KMS-11 (cell line): ENCODE results near the gene OR2T6.
"Not testable (repeated sequence)": the region's sequence is repeated elsewhere in the genome, so short reads cannot be mapped to it uniquely, and the experiment has no call there.

ENCODE experiments used
- H2AFZ ChIP-seq: fragments of 200-600 bp; sonication (generic); 2 replicates; pipeline ENCODE4 v1.6.1; 2016; ENCODE audit warnings: antibody characterized with exemption, mixed run types, low read depth
- H3K27ac ChIP-seq: fragments of 200-600 bp; sonication (generic); 2 replicates; pipeline ENCODE4 v1.6.1; 2016; ENCODE audit warnings: mild to moderate bottlenecking, mixed run types
- H3K27me3 ChIP-seq: fragments of 200-600 bp; sonication (generic); 2 replicates; pipeline ENCODE4 v1.6.1; 2017; ENCODE audit warnings: mild to moderate bottlenecking, low read depth, mixed run types, moderate library complexity; ENCODE audit not compliant: insufficient read depth
- H3K36me3 ChIP-seq: fragments of 200-600 bp; sonication (generic); 2 replicates; pipeline ENCODE4 v1.6.1; 2017; ENCODE audit warnings: mild to moderate bottlenecking, mixed run types; ENCODE audit not compliant: insufficient read depth
- H3K4me1 ChIP-seq: fragments of 200-600 bp; sonication (generic); 2 replicates; pipeline ENCODE4 v1.6.1; 2016; ENCODE audit warnings: mild to moderate bottlenecking, low read depth, mixed run types; ENCODE audit not compliant: poor library complexity, severe bottlenecking
- H3K4me2 ChIP-seq: fragments of 200-600 bp; sonication (generic); 2 replicates; pipeline ENCODE4 v1.7.0; 2016; ENCODE audit warnings: mild to moderate bottlenecking, mixed run types
- H3K4me3 ChIP-seq: fragments of 200-600 bp; sonication (generic); IDR thresholded peaks from 2 replicates; pipeline ENCODE4 v1.6.1; 2017; ENCODE audit warnings: low read depth, low read length, mixed read lengths; ENCODE audit not compliant: insufficient read depth
- H3K79me2 ChIP-seq: fragments of 200-600 bp; sonication (generic); 2 replicates; pipeline ENCODE4 v1.6.1; 2016; ENCODE audit warnings: low read depth, mixed run types; ENCODE audit not compliant: insufficient read depth
- H3K9ac ChIP-seq: fragments of 200-600 bp; sonication (generic); 2 replicates; pipeline ENCODE4 v1.6.1; 2016; ENCODE audit warnings: mild to moderate bottlenecking, mixed run types
- H4K20me1 ChIP-seq: fragments of 200-600 bp; sonication (generic); 2 replicates; pipeline ENCODE4 v1.6.1; 2016; ENCODE audit warnings: mild to moderate bottlenecking, mixed run types; ENCODE audit not compliant: insufficient read depth
- TF ChIP-seq, protein P1 (sequence below): fragments of 200-600 bp; sonication (generic); conservative IDR thresholded peaks from 2 replicates; pipeline ENCODE4 v1.6.1; 2017; ENCODE audit warnings: low read depth, mild to moderate bottlenecking, antibody characterized with exemption, low read length, moderate library complexity, mixed read lengths

OR2T6 gene

DNA sequence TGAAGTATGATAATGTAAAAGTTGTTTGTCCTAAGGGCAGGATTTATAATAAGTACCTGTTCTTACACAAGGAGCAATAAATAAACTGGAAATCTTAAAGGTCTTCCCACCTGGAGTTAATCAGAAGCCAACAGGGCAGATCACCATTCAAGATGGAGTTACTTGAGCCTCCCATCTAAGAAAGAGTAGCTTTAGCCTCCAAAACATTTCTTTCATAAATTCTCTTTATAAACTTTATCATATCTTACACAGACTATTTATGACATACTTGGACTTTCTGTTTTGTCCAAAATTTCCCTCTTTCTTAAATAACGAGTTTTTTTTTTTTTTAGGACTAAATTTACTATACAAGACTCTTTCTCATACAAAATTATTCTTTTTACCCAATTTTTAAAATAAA lies 45.8 kb downstream of the OR2T6 start:
- TF ChIP-seq, protein P1, sequence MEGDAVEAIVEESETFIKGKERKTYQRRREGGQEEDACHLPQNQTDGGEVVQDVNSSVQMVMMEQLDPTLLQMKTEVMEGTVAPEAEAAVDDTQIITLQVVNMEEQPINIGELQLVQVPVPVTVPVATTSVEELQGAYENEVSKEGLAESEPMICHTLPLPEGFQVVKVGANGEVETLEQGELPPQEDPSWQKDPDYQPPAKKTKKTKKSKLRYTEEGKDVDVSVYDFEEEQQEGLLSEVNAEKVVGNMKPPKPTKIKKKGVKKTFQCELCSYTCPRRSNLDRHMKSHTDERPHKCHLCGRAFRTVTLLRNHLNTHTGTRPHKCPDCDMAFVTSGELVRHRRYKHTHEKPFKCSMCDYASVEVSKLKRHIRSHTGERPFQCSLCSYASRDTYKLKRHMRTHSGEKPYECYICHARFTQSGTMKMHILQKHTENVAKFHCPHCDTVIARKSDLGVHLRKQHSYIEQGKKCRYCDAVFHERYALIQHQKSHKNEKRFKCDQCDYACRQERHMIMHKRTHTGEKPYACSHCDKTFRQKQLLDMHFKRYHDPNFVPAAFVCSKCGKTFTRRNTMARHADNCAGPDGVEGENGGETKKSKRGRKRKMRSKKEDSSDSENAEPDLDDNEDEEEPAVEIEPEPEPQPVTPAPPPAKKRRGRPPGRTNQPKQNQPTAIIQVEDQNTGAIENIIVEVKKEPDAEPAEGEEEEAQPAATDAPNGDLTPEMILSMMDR: no peak
- Histone ChIP-seq H3K36me3 (no peaks in the 10 kb centered on the region; the same call in 1 of the 2 replicates), H4K20me1 (no peaks in the 10 kb centered on the region), H3K4me2 (no peak overlapping the region), H3K27me3 (no peaks in the 10 kb centered on the region), H3K4me3 (no peak overlapping the region), H3K9ac (no peak overlapping the region), H3K79me2 (no peaks in the 10 kb centered on the region), H3K4me1 (no peaks in the 10 kb centered on the region), H2AFZ (no peak overlapping the region), H3K27ac (no peak overlapping the region)

GRCh38 chr1:248427526-248428191 lies 52.1 kb downstream of the OR2T6 start:
- H3K27ac ChIP-seq, H2AFZ ChIP-seq: not testable (repeated sequence)

DNA sequence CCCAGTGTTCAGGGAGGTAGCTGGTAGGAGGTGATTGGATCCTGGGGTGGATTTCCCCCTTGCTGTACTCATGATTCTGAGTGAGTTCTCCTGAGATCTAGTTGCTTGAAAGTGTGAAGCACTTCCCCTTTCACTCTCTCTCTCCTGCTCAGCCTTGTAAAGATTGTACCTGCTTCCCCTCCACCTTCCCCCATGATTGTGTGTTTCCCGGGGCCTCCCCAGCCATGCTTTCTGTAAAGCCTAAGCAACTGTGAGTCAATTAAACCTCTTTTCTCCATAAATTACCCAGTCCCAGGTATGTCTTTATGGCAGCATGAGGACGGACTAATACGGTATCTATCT lies 52.6 kb downstream of the OR2T6 start:
- H3K4me1 ChIP-seq, H3K9ac ChIP-seq, H3K79me2 ChIP-seq, H3K4me2 ChIP-seq, H3K27ac ChIP-seq, H2AFZ ChIP-seq, H3K27me3 ChIP-seq, H4K20me1 ChIP-seq, H3K4me3 ChIP-seq, H3K36me3 ChIP-seq: not testable (repeated sequence)

More at GRCh38 chr1:248427526-248428191, 52.1 kb downstream of the OR2T6 start:
- not testable (repeated sequence) for H3K36me3 ChIP-seq, H3K27me3 ChIP-seq, H3K9ac ChIP-seq, H3K4me3 ChIP-seq, H3K4me1 ChIP-seq, H3K4me2 ChIP-seq, H3K79me2 ChIP-seq, H4K20me1 ChIP-seq

DNA sequence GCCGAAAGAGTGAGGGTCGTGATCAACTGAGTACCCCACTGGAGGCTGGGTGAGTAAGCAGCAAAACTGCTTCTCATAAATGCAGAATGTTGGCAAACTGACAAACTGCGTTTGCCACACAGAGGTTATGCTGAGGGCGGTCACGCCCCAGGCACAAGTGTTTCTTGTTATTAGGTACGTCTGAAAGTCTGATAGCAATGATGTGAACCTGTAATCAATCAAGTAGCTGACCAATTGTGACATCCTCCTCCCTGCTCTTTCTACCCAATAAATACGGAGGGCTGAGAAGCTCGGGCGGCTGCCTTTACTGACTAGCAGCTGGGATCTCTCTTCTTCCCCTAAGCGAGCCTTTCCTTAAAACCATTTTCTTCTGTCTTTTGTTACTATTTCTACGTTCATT lies 56.1 kb downstream of the OR2T6 start:
- H4K20me1 ChIP-seq, H3K36me3 ChIP-seq, H3K27ac ChIP-seq, H2AFZ ChIP-seq, H3K9ac ChIP-seq, H3K4me3 ChIP-seq, H3K27me3 ChIP-seq, H3K4me1 ChIP-seq, H3K79me2 ChIP-seq, H3K4me2 ChIP-seq: not testable (repeated sequence)

DNA sequence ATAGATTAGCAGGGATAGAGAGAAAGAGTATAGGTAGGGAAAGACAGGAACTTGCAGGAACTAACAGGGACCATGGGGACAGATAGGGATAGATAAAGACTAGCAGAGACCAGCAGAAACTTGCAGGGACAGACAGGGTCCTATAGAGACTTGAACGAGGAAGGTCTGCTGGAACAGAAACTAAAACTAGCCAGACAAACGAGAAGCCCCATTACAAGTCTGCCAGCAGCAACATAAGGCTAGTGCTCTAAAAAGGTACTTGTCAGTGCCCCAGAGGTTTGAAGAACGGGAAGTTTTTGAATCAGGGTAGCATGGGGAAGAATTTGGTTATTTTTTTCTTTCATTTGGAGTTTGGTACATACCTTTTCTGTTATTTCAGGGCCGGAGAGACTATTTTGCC lies 56.7 kb downstream of the OR2T6 start:
- not testable (repeated sequence) for H3K9ac ChIP-seq, H2AFZ ChIP-seq, H3K4me2 ChIP-seq, H3K36me3 ChIP-seq, H3K4me1 ChIP-seq, H3K79me2 ChIP-seq, H3K27ac ChIP-seq, H3K27me3 ChIP-seq, H4K20me1 ChIP-seq, H3K4me3 ChIP-seq

DNA sequence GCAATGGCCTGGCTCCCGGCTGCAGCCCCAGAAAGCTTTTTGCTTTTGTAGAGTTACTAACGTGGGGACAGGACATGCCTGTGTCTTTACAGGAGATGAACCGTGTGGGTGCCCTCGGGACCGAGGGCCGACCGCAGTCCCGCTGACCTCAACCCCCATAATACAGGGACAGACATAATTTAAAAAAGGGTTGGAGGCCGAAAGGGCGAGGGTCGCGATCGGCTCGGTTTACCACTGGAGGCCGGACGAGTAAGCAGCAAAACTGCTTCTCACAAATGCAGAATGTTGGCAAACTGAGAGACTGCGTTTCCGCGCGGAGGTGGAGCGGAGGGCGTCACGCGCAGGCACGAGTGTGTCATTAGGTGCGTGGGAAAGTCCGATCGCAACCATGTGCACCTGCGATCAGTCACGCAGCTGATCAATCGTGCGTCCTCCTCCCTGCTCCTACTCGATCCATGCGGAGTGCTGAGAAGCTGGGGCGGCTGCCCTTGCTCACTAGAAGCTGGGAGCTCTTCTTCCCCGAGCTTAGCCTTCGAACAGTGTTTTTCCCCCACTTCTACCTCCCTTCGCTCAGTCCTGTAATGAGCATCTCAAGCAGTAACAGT lies 58.4 kb downstream of the OR2T6 start:
- not testable (repeated sequence) for H4K20me1 ChIP-seq, H3K36me3 ChIP-seq, H3K4me2 ChIP-seq, H3K27me3 ChIP-seq, H3K4me3 ChIP-seq, H3K79me2 ChIP-seq, H3K27ac ChIP-seq, H3K9ac ChIP-seq, H2AFZ ChIP-seq
- peaks cover 10% of the 10 kb centered on the region for H3K4me1 ChIP-seq

- not testable (repeated sequence) for H3K36me3 ChIP-seq, H2AFZ ChIP-seq, H3K27ac ChIP-seq, H3K79me2 ChIP-seq, H3K9ac ChIP-seq, H3K4me2 ChIP-seq, H3K27me3 ChIP-seq, H3K4me3 ChIP-seq, H4K20me1 ChIP-seq
- H3K4me1 ChIP-seq: peaks cover 20% of the 10 kb centered on the region
These were observed 59.4 kb downstream of the OR2T6 start for GRCh38 chr1:248434913-248435312.

- not testable (repeated sequence) for H3K79me2 ChIP-seq, H3K9ac ChIP-seq, H3K27ac ChIP-seq, H3K4me3 ChIP-seq, H3K27me3 ChIP-seq, H3K4me2 ChIP-seq, H2AFZ ChIP-seq, H4K20me1 ChIP-seq, H3K36me3 ChIP-seq
- peaks cover 24% of the 10 kb centered on the region for H3K4me1 ChIP-seq
These were observed 60.8 kb downstream of the OR2T6 start for GRCh38 chr1:248436303-248436702.

- not testable (repeated sequence) for H3K36me3 ChIP-seq, H3K27ac ChIP-seq, H3K4me3 ChIP-seq
These were observed 63.1 kb downstream of the OR2T6 start for GRCh38 chr1:248438668-248439067.

More at GRCh38 chr1:248438668-248439067, 63.1 kb downstream of the OR2T6 start:
- H3K27me3 ChIP-seq, H2AFZ ChIP-seq, H3K79me2 ChIP-seq, H4K20me1 ChIP-seq, H3K9ac ChIP-seq: not testable (repeated sequence)
- Histone ChIP-seq H3K4me1 (peaks cover 24% of the 10 kb centered on the region), H3K4me2 (0 out of 2 replicates have a peak overlapping the region, but pooled peaks have one; percentile 12)
